Measurements from ENCODE around the gene ZBTB48.

DNA sequence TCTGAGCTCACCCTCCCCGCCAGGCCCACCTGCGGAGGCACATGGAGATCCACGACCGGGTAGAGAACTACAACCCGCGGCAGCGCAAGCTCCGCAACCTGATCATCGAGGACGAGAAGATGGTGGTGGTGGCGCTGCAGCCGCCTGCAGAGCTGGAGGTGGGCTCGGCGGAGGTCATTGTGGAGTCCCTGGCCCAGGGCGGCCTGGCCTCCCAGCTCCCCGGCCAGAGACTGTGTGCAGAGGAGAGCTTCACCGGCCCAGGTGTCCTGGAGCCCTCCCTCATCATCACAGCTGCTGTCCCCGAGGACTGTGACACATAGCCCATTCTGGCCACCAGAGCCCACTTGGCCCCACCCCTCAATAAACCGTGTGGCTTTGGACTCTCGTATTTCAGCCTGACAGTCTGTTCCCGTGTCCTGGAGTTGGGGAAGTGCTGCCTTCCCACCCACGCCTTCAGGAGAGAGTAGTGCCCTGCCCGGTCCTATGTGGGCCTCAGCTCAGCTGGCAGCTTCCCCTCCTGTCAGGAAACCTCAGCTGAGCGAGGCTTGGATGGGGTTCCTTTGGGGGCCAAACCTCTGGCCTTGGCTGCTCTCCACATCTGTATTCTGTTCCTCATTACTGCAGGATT is 9.2 kb downstream of the ZBTB48 start:
- TF ChIP-seq GATA3 (IDR thresholded peaks at IDR 0.05; ENCODE audit: low read depth, low read length), result no peak
- no peak for TF ChIP-seq GATA2 (IDR thresholded peaks at IDR 0.05; ENCODE audit: low read depth, low read length)

All from SH-SY5Y (cell line).